Stimulated activated CD4-positive, alpha-beta T cell treated with anti-CD3 and anti-CD28 coated beads, Interleukin-1b, Interleukin-23, amount 100 ng/mL, for 24 hours (primary cell): ENCODE measurements around the gene JPH2.

Source experiments
- DNase-seq, 4 experiments: peaks; one replicate each; pipeline ENCODE4 v3.0.0-alpha.2; 2020; ENCODE audit warnings: low read depth in 4 of 4, low spot score in 1 of 4

JPH2 gene

GRCh38 chr20:44104798-44105517 lies 82.0 kb downstream of the JPH2 start:
- no peak for DNase-seq

GRCh38 chr20:44102582-44102981 lies 84.4 kb downstream of the JPH2 start:
- DNase-seq: no peak

- DNase-seq: no peak
Observed at GRCh38 chr20:44099832-44100231, 87.2 kb downstream of the JPH2 start.

GRCh38 chr20:44098657-44099056 lies 88.3 kb downstream of the JPH2 start:
- DNase-seq: no peak

- DNase-seq: no peak
Observed at GRCh38 chr20:44098256-44098630, 88.7 kb downstream of the JPH2 start.

- no peak for DNase-seq
Observed at GRCh38 chr20:44097521-44098255, 89.3 kb downstream of the JPH2 start.

- no peak for DNase-seq
Observed at GRCh38 chr20:44095831-44096230, 91.2 kb downstream of the JPH2 start.

- DNase-seq: no peak
Observed at GRCh38 chr20:44093249-44093582, 93.8 kb downstream of the JPH2 start.

- DNase-seq: no peak
Observed at GRCh38 chr20:44092551-44093248, 94.3 kb downstream of the JPH2 start.

GRCh38 chr20:44091026-44091425 lies 96.0 kb downstream of the JPH2 start:
- no peak for DNase-seq

- no peak for DNase-seq
Observed at GRCh38 chr20:44089987-44090674, 96.9 kb downstream of the JPH2 start.

- no peak for DNase-seq
Observed at GRCh38 chr20:44087857-44088120, 99.2 kb downstream of the JPH2 start.

GRCh38 chr20:44087051-44087856 lies 99.7 kb downstream of the JPH2 start:
- no peak for DNase-seq

- DNase-seq: no peak
Observed at GRCh38 chr20:44085616-44086434, 101.2 kb downstream of the JPH2 start.

- no peak for DNase-seq
Observed at GRCh38 chr20:44084891-44085290, 102.1 kb downstream of the JPH2 start.

- no peak for DNase-seq
Observed at GRCh38 chr20:44084439-44084838, 102.5 kb downstream of the JPH2 start.

- no peak for DNase-seq
Observed at GRCh38 chr20:44083220-44083933, 103.6 kb downstream of the JPH2 start.

- DNase-seq: no peak
Observed at GRCh38 chr20:44081888-44082287, 105.1 kb downstream of the JPH2 start.

- DNase-seq: no peak
Observed at GRCh38 chr20:44081476-44081875, 105.5 kb downstream of the JPH2 start.
